ENCODE data around the gene PDLIM1.

The PDLIM1 gene

DNA sequence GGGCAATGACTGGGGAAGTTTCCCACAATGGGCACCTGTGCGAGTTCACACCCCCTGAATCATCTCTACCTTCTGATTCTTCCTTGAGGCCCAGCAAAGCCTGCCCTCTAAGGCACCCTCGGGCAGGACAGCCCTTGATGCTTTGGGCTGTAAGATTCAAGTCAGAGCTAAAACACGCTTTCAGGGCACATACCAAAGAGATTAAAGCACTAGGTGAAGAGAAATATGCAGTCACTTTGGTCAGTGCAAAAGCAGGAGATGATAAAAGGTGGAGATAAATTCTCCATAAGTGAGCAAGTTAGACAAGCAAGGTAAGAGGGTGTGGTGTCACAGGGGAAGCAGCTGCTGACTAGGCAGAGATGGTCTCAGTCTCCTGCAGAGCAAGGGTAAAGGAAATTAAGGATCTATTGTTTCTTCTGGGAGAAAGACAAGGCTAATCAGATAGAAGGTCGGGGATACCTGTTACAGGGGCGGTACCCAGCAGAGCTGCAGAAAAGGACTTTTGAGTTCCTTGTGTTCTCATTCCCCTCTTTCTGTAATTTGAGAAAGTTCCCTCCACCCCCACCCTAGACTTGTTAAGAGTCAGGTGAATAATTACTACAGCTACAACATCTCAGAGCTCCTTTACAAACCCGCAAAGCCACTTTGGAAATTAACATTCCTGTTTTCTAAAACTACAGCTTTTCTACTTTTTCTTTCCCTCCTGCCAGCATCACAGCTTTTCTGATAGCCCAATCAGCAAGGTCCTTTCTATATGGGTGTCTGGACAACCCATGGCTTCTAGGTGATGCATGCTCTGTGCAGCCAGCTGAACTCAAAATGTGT lies 26.4 kb downstream of the PDLIM1 start:
- DNase-seq (ENCODE audit: low read depth in 3 of 3) = no peak

DNA sequence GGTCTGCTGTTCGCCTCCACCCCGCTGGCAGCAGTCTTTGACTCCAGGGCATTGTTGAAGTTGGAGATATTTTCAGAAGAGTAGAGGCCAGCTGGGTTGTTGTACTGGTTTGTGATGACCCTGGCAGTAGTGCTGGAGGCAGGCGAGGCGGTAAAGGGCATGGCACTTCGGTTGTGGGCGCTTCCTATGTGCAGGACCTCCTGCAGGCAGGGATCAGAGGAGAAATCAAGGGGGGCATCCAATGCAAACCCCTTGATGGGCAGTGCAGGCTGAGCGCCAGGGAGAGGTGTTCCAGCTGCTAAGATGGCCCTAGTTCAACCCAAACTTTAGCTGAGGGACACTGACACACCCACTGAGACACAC lies 27.0 kb downstream of the PDLIM1 start:
- DNase-seq (ENCODE audit: low read depth in 3 of 3) = no peak

DNA sequence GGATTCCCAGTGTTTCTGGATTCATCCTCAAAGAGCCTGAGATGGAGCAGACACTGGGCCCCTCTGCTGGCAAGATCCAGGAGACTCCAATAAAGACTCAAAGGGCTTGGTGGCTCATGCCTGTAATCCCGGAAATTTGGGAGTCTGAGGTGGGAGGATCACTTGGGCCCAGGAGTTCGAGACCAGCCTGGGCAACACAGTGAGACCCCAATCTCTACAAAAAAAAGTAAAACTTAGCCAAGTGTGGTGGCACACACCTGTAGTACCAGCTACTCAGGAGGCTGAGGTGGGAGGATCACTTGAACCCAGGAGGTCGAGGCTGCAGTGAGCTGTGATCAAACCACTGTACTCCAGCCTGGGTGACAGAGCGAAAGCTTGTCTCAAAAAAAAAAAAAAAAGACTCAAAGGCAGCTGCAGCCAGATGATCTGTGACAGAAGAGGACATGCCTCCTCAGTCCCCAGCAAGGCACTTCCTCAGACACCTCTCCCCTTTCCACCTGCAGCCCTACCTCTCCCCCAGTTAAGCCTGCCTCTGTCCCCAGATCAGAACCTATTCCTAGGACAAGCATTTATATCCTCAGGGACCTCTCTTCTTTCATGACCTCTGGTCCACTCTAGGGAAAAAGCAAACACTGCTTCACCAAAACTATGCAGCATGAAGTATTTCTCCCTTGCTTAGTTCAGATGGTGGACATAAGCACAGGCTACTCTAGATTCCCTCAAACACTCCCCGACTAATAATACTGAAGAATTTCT lies 27.9 kb downstream of the PDLIM1 start:
- no peak for DNase-seq (ENCODE audit: low read depth in 3 of 3)

DNA sequence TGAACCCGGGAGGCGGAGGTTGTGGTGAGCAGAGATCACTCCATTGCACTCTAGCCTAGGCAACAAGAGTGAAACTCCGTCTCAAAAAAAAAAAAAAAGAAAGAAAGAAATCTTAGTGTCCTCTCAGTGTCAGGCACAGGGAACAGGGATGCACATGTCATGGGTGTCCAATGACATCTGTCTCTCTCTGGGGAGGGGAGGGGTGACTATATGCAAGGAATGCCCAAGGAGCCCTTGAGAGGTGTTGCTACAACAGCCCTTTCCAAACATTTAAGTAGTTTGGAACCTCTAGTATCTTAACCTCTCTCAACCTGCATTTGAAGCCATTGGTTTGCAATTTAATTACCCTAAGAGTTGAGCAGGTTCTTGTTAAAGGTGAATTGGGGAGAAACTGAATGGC lies 28.9 kb downstream of the PDLIM1 start:
- DNase-seq (ENCODE audit: low read depth in 3 of 3) = no peak

DNA sequence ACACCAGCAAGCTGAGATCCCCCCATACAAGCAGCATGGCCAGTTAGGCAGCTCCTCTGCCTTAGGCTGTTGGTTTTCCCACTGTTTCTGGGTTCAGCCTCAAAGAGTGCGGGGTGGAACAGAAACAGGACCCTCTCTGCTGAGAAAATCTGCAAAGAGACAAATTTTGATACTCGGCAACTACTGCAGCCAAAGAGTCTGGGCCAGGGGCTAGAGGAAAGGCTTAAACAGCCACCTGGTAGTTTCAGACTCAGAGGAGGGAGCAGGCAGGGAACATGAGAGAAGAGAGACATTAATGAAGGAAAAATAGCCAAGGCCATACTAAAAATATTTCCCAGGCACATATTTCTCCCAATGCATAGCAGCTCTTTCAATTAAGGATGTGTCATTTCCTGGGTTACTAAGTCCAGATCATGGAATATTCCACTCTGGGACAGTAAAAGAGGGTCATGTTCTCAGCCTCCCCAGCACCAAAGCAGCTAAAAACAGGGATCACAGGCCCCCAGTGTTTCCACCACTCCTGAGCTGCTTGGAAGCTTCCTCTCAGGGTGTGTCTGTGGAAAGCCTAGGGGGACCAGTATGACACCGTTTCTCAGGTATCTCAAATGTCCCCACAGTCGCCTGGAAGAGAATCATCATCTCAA lies 29.8 kb downstream of the PDLIM1 start:
- no peak for DNase-seq (ENCODE audit: low read depth in 3 of 3)

DNA sequence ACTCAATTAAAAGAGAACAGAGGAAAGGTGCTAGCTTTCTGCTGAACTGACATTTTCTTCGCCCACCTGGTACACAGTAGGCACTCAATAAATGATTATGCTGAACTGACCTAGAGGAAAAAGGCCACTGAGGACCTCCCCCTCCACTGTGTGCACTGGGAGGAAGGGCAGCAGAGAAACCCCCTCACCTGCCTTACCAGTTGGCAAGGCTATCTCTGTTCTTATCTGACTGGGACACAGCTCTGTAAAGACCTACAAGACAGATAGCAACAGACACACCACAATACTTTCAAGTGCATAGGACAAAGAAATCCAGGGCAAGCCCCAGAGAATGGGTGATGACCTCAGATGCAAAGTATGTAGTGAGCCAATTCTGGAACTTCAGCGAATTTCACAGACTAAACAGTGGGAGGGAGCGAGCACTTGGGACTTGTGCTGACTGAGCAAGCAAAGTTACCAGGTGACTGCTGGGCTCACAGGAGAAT lies 30.4 kb downstream of the PDLIM1 start:
- no peak for DNase-seq (ENCODE audit: low read depth in 3 of 3)

DNA sequence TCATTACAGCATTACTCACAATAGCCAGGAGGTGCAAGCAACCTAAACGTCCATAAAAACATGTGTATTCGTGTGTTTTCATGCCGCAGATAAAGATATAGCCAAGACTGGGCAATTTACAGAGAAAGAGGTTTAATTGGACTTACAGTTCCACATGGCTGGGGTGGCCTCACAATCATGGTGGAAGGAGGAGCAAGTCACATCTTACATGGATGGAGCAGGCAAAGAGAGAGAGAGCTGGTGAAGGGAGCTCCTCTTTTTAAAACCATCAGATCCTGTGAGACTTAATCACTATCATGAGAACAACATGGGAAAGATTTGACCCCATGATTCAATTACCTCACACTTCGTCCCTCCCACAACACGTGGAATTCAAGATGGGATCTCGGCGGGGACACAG lies 33.0 kb downstream of the PDLIM1 start:
- no peak for DNase-seq (ENCODE audit: low read depth in 3 of 3)

DNA sequence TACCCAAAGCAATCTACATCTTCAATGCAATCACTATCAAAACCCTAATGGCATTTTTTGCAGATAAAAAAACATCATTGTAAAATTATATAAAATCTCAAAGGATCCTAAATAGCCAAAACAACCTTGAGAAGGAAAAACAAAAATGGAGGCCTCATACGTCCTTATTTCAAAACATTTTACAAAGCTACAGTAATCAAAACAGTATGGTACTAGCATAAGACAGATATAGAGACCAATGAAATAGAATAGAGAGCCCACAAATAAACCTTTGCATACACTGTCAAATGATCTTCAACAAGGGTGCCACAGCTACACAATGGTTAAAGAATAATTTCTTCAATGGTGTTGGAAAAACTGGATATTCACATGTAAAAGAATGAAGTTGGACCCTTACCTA lies 34.5 kb downstream of the PDLIM1 start:
- DNase-seq (ENCODE audit: low read depth in 3 of 3) = no peak

DNA sequence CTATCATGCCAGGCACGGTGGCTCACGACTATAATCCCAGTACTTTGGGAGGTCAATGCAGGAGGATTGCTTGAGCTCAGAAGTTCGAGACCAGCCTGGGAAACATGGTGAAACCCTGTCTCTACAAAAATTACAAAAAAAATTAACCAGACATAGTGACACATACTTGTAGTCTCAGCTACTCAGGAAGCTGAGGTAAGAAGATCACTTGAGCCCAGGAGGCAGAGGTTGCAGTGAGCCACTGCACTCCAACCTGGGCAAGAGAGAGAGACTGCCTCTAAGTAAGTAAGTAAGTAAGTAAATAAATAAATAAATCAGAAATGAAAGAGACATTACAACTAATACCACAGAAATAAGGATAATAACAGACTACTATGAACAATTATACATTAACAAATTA lies 36.2 kb downstream of the PDLIM1 start:
- no peak for DNase-seq (ENCODE audit: low read depth in 3 of 3)

DNA sequence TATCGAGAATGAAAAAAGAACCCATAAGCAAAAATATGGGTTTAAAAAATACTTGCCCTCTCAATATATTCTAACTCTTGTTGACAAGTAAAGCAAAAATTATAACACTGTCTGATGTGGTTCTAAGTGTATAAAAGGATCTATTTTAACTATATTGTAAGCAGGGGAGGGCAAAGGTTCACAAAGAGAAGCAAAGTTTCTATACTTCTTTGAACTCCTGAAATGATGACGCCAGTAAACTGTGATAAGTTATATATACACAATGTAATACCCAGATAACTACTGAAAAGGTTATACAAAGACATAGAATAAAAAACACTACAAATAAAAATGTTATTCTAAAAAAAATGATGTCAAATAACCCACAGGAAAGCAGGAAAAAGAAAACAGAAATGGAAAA lies 37.1 kb downstream of the PDLIM1 start:
- DNase-seq (ENCODE audit: low read depth in 3 of 3) = no peak

DNA sequence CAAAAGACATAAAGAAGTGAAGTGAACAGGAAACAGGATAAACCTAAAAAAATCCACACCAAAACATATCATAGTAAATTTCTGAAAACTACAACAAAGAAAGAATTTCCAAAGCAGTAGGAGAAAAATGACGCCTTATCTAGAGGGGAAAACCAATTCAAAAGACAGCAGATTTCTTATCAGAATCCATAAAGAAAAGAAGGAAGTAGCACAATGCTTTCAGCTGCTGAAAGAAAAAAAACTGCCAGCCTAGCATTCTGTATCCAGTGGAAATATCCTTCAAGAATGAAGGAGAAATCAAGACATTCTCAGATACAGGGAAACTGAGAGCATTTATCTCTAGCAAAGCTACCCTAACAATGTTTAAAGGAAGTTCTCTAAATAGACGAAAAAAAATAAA lies 37.8 kb downstream of the PDLIM1 start:
- DNase-seq (ENCODE audit: low read depth in 3 of 3) = no peak

DNA sequence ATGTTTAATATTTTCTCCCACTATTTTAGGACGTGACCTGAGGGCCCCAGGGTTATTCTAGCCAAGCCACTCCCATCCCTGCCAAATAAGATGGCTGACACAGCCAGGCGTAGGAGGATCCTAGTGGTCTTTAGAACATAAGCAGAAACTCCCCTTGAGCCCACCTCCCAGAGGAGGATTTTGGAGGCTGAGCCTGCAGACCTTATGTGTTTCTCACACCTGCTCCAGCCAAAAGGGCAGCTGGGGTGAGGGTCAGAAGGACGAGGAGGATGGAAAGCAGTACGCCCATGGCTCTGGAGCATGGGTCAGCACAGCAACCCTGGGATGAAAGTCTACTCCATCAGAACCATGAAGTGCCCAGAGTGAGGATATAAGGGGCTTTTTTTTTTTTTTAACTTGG lies 39.9 kb downstream of the PDLIM1 start:
- DNase-seq (ENCODE audit: low read depth in 3 of 3) = no peak

DNA sequence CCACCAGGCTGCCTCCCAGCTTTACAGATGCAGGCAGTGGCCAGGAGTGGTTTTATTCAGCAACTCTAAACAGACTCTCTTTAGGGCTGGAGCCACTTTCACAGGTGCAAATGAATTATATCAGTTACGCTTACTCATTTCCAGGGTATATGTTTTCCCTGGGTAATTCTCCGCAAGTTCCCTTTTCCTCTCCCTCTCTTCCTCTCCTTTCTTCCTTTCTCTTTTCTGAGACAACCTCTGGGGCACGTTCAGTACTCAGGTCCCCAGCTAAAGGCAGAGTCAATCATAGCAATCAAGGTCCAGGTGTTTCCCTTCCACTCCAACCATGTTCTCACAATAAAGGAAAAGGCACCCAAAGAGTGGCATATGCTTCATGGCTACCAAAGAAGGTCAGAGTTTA lies 41.3 kb downstream of the PDLIM1 start:
- no peak for DNase-seq (ENCODE audit: low read depth in 3 of 3)

DNA sequence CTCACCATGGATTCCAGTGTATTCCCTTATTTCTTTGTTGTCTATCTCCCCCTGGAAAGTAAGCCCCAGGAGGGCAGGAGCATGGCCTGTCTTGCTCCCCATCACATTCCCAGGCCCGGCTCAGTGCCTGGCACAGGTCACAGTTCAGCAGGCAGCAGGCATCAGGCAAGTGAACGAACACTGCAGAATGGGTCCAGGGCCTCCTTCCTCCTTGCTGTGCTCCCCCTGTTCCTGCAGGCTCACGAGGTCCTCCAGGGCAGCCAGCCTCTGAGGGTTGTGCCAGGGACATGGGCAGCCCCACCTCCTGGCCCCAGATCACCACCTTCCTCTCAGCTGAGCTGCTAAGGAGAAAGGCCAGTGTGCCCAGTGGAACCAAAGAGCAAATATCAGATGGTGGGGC lies 41.8 kb downstream of the PDLIM1 start:
- DNase-seq (ENCODE audit: low read depth in 3 of 3) = no peak

DNA sequence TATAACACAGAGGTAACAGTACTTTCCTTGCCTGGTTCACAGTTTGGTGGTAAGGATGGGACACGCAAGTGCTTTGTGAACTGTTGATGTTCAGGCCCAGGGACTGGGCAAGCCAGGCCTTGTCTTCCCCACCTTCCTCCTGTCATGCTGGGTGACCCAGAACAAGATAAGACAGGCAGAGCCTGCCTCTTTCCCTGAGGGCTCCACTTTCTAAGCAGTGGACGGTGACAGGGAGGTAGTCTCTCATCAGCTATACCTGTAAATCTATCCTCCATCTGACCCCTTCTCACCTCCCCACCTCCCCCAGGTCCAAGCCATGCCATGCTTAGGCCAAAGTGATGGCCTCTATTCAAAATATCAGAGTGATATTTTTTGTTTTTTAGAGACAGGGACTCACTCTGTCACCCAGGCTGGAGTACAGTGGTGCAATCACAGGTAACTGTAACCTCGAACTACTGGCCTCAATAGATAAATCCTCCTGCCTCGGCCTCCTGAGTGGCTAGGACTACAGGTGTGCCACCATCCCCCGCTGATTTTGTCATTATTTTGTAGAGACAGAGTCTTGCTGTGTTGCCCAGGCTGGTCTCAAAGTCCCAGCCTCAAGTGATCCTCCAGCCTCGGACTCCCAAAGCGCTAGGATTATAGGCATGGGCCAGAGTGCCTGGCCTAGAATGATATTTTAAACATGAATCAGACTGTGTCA lies 42.8 kb downstream of the PDLIM1 start:
- DNase-seq (ENCODE audit: low read depth in 3 of 3) = no peak

DNA sequence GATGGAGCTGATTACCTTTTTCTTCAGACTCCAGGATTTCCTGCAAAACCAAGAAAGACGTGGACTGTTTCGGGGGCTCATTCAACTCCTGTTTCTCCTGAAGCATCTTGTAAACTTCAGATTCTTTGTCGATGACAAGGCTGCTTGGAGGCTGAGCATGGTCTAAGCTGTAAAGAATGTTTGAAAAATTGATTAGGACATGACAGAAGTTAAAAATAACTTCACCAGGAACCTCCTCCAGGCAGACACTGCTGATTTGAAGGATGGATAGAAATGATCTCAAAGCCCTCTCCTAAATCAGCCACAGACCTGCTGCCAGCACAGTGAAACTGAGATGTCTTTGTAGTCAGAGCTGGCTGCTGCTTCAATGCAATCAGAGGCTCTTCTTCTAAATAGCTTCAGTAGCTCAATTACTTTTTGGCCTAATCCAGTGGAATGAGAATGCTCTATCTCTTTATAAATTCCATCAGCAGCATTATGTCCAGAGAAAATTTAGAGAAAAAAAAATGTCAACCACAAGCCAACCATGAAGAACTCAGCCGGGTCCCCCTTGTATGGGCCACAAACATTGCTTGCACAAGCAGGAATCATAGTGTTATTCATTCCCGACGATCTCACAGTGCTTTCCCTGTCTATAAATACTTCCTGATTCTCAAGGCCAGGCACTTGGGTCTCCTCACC lies 43.5 kb downstream of the PDLIM1 start:
- DNase-seq (ENCODE audit: low read depth in 3 of 3) = no peak

DNA sequence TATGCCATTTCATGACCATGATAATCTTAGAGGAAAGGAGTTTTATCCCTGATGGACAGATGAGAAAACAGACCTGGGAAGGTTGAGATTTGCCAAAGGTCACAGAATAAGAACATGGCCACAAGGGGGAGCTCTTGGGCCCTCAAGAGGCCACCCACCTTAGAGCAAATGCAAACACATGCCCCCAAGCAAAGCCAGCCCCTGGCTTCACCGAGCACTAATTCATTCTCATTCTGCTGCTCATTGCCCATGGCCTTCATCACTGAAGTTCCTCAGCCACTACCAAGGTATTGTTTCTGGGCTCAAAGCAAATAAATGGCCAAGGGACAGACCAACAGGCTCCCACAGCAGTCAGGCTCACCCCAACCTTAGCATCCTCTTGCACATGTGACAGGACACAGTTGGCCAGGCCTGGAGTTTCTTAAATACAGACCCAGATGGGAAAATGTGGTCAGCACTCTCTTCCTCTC lies 44.2 kb downstream of the PDLIM1 start:
- DNase-seq (ENCODE audit: low read depth in 3 of 3) = peak; percentile 9 to 19 (median 14)

DNA sequence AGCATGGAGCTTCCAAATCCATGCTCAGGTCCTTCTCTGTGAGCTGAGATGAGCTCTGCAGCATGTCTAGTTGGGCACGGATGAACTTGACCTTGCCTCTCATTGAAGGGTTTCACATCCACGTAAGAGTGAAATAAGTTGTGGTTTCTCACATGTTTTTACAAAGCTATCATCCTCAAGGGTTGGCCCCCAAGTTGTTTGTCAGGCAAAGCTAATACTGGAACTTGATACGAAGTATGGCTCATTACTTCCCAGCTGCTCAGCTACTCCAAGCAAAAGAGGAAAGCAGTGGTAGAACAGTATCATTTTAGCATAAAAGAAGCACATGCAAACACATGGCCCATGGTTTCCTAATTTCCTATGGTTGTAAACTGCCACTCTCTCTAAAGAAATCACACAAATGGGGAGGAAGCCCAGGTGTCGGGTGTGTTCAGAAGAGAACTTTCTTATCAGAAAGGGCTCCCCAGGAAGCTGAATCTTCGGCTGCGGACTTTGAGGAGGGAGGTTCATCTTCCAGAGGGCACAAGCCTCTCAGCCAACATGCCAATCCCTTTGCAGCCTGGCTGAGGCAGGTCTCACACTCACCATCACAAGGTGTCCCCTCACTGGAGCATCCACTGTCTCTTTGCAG lies 45.3 kb downstream of the PDLIM1 start:
- no peak for DNase-seq (ENCODE audit: low read depth in 3 of 3)

DNA sequence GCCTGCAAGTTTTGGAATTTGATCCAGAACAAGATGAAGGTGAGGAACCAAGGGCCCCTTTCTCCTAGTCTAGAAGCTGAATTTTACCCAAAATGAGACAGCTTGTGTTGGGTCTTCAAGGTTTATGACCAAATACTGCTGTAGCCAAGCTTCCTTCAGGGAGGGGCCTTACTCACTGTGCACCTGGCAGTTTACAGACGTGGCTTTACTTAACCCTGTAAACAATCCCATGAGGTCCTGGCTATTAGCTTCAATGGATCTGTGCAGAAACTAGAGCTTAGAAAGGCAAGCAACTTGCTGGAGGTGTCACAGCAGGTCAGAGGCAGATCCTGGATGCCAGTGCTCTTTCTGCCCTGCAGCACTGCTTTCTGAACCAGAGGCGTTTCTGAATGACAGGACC lies 46.7 kb downstream of the PDLIM1 start:
- DNase-seq (ENCODE audit: low read depth in 3 of 3) = no peak

DNA sequence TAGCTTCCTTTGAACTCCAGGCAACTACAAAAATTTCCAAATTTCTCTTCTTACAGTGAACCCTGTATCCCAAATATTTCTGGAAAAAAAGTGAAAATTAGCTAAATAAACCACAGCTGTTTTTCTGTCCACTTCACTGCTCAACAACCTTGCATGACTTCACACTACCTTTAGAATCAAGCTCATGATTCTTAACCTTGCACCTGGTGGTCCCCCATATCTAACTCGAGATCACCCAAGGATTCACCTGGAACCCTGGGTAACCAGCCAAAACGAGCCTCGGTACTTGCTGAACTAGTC lies 47.5 kb downstream of the PDLIM1 start:
- DNase-seq (ENCODE audit: low read depth in 3 of 3) = no peak
